Ovary (tissue), 3 donors: ENCODE measurements around the gene CACNG5.

Source experiments
- CTCF ChIP-seq, 3 donors: fragments of 450-650 bp in 2 of 3; fragments of 200-600 bp in 1 of 3; IDR thresholded peaks; one replicate each; pipeline versions ENCODE4 v1.5.1 to v1.8.0; 2016 to 2022; ENCODE audit warnings: antibody characterized with exemption in 3 of 3, mild to moderate bottlenecking in 1 of 3
- POLR2A ChIP-seq: fragments of 450-650 bp; IDR thresholded peaks from one replicate; pipeline ENCODE4 v1.6.1; 2017; ENCODE audit warnings: antibody characterized with exemption, mild to moderate bottlenecking, moderate library complexity
- donor health status: DM: no; HTN: no; CAD: no.

GRCh38 chr17:66799849-66800537, 34.9 kb upstream of the CACNG5 start:
- no peak for TF ChIP-seq CTCF (IDR thresholded peaks at IDR 0.05)
- TF ChIP-seq POLR2A: no peak
